ENCODE results near the gene NR1I3.
"Not testable (repeated sequence)": the region's sequence is repeated elsewhere in the genome, so short reads cannot be mapped to it uniquely, and the experiment has no call there.

Gene NR1I3

DNA sequence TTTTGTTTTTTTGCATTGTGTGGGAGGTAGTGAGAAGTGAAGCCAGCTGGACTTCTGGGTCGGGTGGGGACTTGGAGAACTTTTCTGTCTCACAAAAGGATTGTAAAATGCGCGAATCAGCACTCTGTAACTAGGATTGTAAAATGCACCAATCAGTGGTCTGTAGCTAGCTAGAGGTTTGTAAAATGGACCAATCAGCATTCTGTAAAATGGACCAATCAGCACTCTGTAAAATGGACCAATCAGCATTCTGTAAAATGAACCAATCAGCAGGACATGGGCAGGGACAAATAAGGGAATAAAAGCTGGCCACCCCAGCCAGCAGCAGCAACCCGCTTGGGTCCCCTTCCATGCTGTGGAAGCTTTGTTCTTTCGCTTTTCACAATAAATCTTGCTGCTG lies 12.1 kb upstream of the NR1I3 start:
- not testable (repeated sequence) for DNase-seq (ENCODE audit: low spot score)

GRCh38 chr1:161244888-161245287 lies 6.9 kb upstream of the NR1I3 start:
- DNase-seq (ENCODE audit: low spot score) = no peak

- no peak for DNase-seq (ENCODE audit: low spot score)
These were observed 4.3 kb upstream of the NR1I3 start for GRCh38 chr1:161242313-161242712.

DNA sequence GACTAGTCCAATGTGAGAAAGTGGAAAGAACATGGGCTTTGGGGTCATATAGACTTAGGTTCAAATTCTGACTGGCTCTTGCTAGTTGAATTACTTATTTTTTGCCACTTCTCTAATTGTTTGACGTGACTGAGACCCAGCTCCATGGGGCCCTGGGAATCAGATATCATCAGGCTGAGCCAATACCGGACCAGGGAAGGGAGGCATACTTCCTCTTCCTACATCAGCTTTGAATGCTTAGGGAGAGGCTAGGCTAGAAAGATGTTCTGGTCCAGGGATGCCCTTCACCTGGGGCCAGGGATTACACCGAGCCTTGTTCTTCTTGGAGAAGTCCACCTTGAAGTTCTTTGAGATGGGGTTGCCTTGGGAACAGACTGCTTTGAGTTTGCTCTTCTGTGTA lies 3.7 kb upstream of the NR1I3 start:
- DNase-seq (ENCODE audit: low spot score) = no peak

GRCh38 chr1:161235957-161236775 lies 1.8 kb downstream of the NR1I3 start:
- DNase-seq (ENCODE audit: low spot score) = no peak

GRCh38 chr1:161233102-161233501 lies 4.9 kb downstream of the NR1I3 start:
- DNase-seq (ENCODE audit: low spot score) = no peak

GRCh38 chr1:161230762-161231161 lies 7.2 kb downstream of the NR1I3 start:
- DNase-seq (ENCODE audit: low spot score) = no peak

DNA sequence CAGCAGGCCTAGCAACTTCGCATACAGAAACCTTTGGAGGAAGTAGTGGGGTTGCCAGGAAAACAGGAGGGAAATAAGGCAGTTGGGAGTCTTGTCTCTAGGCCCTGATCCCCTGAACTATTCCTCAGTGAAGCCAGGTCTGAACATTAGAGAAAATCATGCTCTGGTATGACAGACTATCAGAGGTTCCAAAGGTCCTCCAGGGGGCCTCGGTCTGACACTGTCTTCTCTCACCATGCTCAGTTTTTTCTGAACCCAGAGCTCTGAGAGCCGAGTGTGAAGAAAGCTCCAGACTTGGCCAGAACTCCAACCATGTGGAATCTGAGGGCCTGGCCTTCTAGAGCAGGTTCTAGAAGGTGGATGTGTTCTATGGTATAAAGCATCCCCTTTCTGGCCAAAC lies 8.1 kb downstream of the NR1I3 start:
- DNase-seq (ENCODE audit: low spot score) = no peak

DNA sequence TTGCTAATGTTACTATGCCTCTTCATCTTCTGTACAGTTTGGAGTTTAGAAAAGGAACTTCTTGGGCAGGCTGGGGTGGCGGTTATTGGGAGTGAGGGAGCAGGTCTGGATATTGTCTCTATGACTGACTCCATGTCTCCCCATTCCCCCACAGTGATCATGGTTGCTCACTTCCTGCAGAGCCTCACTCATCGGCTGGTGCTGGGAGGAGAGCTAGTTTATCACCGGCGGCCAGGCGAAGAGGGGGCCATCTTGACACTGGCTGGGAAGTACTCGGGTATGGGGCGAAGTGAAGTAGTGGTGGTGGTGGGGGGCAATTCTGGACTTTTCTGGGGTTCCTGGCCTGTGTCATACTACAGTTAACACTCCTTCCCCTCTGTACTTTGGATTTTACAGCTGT lies 10.0 kb downstream of the NR1I3 start:
- DNase-seq (ENCODE audit: low spot score) = no peak

GRCh38 chr1:161227196-161227871 lies 10.7 kb downstream of the NR1I3 start:
- peak; percentile 69 for DNase-seq (ENCODE audit: low spot score)

DNA sequence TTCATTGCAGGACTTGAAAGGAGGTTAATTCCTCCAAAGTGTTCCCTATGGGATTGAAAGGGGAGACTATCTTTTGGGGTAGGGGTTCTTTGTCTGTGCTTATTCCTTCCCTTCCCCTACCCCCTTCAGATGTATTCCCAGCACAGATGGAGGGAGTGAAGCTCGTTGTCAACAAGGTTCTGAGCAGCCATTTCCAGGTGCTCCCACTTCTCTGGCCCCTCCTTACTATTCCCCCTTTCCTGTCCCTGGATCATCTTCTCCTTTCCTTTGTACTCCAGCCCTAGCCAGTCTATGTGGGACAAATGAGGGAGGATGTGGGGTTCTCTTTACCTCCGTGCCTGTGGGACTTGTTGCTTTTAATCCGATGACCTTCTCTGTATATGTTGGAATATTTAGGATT lies 11.2 kb downstream of the NR1I3 start:
- no peak for DNase-seq (ENCODE audit: low spot score)

GRCh38 chr1:161226320-161226711 lies 11.7 kb downstream of the NR1I3 start:
- DNase-seq (ENCODE audit: low spot score) = no peak

DNA sequence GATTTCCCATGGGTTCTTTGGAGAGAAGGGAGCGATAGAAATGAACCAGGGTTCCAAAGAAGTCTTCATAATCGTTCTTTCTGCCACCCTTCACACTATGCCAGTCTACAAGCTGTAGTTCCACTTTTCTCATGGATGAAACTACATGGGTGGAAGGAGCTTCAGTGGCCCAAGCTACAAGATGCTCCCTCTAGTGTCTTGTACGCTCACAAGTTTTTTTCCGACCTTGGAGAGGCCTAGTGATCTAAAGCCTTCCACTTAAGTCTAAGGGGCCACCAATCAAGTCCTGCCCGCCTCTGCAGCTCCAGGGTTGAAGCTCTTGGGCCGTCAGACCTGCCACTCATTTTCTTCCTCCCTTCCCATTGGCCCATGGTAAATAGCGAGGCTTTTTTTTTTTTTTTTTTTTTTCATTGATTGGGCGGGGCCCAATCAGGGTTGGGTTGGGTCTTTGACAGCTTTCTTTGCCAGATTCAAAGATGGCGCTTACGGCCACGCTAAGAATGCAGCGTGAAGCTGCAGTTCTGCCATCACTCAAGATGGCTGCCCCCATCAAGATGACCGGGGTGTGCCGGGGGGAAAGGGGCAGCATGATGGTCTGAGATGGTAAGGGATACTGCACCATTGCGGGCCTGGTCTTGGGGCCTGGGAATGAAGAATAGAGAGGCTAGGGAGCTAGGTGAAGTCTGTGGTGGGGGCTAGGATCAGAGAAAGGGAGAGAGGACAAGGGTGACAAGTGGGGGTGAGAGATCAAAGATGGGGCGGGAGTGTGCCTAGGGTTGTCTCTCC lies 12.3 kb downstream of the NR1I3 start, which contains the start of gene TOMM40L:
TSS of gene TOMM40L (plus strand) at position 527 of the 786 bp plus-strand sequence. CDS start 430 bp downstream, outside the sequence.
- DNase-seq (ENCODE audit: low spot score) = peak; percentile 94

DNA sequence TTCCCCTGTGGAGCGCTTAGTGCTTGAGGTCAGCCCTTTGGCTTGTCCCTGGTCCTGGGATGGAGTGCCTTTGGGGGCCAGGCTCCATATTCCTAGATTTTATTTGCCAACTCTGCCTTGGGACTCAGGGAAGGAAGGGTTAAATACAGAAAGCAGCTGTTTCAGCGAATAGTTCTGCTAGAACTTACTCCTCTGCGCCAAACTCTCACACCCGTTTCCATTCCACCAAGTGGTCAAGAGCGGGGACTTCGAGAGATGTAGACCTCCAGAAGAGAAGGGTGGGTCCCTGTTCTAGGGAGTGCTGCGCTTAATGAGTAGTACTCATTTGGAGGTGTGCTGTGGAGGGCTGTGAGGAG lies 12.8 kb downstream of the NR1I3 start:
- DNase-seq (ENCODE audit: low spot score) = no peak

- DNase-seq (ENCODE audit: low spot score) = not testable (repeated sequence)
These were observed 13.3 kb downstream of the NR1I3 start for GRCh38 chr1:161224695-161225087.

DNA sequence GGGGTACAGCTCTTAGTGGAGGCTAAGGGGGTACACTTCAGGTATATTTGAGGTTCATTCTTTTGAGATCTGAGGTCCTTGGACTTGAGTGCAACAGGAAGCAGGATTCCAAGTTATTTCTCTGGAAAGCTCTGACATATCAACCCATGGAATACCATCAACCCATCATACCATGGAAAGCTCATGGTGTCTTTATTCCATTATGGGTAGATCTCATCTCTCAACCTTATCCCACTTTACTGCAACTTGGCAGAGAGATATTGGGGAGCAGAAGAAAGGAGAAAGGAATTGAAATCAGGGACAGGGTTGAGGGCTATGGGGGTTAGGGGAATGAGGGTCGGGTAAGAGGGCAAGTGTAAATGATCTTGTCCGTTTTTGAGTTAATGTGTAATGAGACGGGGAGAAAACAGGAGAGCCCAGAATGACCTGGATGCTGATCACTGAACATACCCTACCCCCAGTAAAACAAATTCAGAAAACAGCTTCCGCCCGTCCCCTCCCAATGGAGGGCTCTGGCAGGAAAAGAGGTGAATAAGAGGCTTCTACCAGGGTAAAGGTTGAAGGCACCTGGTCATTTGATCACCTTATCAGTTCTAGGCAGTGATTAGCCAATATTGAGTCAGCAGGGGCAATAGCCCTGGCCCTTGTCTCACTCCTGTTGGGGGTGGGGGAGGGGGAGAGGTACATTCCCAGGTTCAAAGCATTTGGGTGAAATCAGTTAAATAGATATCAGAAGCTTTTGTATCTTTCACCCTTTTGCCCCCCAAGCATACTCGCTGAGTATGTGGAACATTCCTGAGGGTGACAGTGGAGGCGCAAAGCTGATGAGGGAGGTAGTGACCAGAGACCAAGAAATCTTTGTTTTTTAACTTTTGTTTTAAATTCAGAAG lies 14.0 kb downstream of the NR1I3 start:
- DNase-seq (ENCODE audit: low spot score) = no peak

DNA sequence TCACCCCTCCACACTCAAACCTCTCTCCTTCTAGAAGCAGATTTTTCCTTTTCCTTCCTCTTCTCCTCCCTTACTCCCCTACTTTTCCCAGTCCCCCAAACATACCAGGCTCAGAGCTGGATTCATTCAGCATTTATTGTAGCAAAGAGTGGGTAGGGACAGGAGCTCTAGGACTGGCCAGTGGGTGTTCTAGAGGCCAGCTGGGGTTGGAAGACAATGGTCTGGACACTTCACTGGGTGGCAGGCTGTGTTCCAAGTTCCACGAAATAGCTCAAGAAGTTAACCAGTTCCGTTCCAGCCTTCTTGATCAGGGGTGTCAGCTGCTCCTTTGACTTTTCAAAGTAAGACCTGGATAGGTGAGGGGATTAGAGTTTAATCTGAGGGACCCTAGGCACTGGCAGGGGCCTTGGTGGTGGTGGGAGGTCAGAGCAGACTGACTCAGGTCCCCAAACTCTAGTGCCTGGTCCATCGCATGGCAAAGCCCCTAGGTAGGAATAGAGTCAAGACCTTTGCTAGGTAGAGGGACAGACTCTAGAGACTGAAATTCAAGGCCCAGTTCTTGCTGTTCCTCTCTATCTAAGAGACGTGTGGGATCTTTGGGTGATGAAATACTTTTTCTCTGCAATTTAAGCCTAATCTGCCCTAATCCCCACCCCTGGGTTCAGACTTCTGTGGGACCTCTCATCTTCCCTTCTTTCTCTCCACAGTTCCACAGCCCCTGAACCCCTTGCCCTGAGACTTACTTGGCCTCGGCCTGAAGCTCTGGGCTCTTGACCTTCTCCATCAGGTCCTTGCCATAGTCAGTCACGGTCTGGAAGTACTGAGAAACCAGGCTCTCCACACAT lies 15.6 kb downstream of the NR1I3 start:
- no peak for DNase-seq (ENCODE audit: low spot score)

DNA sequence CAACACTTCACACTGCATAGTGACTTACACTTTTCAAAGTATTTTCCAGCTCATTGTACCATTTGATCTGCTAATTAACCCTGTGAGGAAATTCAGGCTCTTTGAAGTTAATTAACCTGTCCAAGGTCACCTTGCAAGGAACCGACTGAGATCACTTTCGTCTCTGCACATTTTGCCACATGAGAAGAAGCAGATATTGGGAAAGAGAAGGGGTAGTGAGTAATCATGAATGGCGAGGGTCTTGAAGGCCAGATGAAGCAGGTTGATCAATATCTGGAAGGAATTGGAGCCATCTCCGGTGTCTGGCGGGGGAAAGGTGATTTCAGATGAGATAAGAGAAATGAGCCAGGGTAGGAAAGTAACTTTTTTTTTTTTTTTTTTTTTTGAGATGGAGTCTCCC lies 18.0 kb downstream of the NR1I3 start:
- DNase-seq (ENCODE audit: low spot score) = no peak

DNA sequence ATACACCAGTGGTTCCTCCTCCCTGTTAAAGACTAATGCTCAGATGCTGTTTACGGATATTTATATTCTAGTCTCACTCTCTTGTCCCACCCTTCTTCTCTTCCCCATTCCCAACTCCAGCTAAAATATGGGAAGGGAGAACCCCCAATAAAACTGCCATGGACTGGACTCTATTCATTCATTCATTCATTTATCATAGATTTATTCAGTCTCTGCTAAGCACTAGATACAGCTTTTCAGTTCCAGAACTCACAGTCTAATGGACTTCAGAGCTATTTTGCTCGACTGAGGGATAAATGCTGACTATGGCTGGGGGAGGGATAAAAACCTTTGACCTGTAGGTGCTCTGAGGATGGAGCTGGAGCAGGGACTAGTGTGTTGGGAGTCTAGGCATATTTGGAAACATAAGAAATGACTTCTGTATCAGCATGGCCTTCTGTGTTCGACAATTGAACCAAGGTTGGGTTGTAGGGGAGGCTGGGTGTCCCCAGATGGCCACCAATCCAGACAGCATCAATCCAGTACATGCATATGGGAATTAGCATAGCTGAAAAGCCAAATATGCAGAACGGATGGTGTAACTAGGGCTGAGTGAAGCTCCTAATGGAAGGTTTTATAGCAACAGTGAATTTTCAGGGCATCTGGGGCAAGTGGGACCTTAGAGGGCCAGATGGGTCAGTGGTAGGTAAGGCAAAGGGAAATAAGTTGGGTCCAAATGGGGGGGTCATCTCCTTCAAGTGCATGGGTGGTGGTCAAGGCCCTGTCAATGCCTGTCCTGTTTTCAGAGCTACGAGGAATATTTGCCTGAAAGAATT lies 18.7 kb downstream of the NR1I3 start:
- no peak for DNase-seq (ENCODE audit: low spot score)

Data from AG08396 (cell line).